Transverse colon (tissue), 4 donors: Measurements from ENCODE around the gene RNF17. TPM values are rescaled to one million over a fixed set of nuclear protein-coding genes. Genes with fewer than 3 reads are reported as not detected.

Experiments
- DNase-seq: peaks from one replicate; pipeline ENCODE4 v3.0.0-alpha.2; 2019
- H3K27ac ChIP-seq, 4 donors: fragments of 200-600 bp; sonication (generic); 2 replicates each; pipeline ENCODE4 v1.5.1; 2016 to 2018; ENCODE audit warnings: inconsistent platforms in 4 of 4
- H3K27me3 ChIP-seq: fragments of 200-600 bp; sonication (generic); 2 replicates; pipeline ENCODE4 v1.5.1; 2017; ENCODE audit warnings: inconsistent platforms
- H3K36me3 ChIP-seq, 4 donors: fragments of 200-600 bp; sonication (generic); 2 replicates each; pipeline ENCODE4 v1.5.1; 2017 to 2019; ENCODE audit warnings: inconsistent platforms in 4 of 4
- H3K4me1 ChIP-seq, 4 donors: fragments of 200-600 bp; sonication (generic); 2 replicates each; pipeline ENCODE4 v1.5.1; 2017 to 2020; ENCODE audit warnings: inconsistent platforms in 4 of 4
- H3K4me3 ChIP-seq, 4 donors: fragments of 200-600 bp; sonication (generic); 1 replicate in 1 of 4; 2 replicates in 3 of 4; pipeline versions ENCODE4 v1.5.1 to v1.6.1; 2017 to 2019; ENCODE audit warnings: inconsistent platforms in 4 of 4
- H3K9me3 ChIP-seq, 2 donors: fragments of 200-600 bp; sonication (generic); 2 replicates each; pipeline ENCODE4 v1.5.1; 2017 to 2019; ENCODE audit warnings: inconsistent platforms in 2 of 2
- EP300 ChIP-seq: sonication (generic); formaldehyde crosslinking; IDR thresholded peaks from one replicate; pipeline ENCODE4 v1.6.1; 2017; ENCODE audit warnings: antibody characterized with exemption, low read depth
- POLR2A ChIP-seq: fragments of 450-650 bp; IDR thresholded peaks from one replicate; pipeline ENCODE4 v1.6.1; 2016; ENCODE audit warnings: antibody characterized with exemption, mild to moderate bottlenecking, moderate library complexity
- POLR2AphosphoS5 ChIP-seq, 3 donors: sonication (generic); formaldehyde crosslinking; IDR thresholded peaks; one replicate each; pipeline ENCODE4 v1.6.1; 2016; ENCODE audit warnings: antibody characterized with exemption in 3 of 3
- WGBS, 2 donors: methylation state at CpG; one replicate each; pipeline ENCODE4 v1.1.5; 2018; ENCODE audit warnings: low coverage in 1 of 2; 5-methylcytosine and 5-hydroxymethylcytosine counted together
- in situ Hi-C, 4 donors: fragments of 200-750 bp; cut with MboI; loops; one replicate each; pipeline versions ENCODE4 v1.15.0 to v1.15.1; 2017; ENCODE audit warnings: low sequenced_read_pairs in 3 of 4, low pct_ligation_motif_present in 1 of 4, low pct_unique_long_range_greater_than_20kb in 1 of 4
- intact Hi-C: fragments of 100-400 bp; cut with DNase I; formaldehyde crosslinking; loops from one replicate; pipeline ENCODE4 v1.15.1; 2023; ENCODE audit warnings: low total_unique reads
- total RNA-seq, 4 donors: library from RNA; depleted of rRNA; stranded (reverse); fragments of >200 nt; gene quantifications; one replicate each; pipeline ENCODE4 v1.1.0, GENCODE V29; 2016
- TF ChIP-seq, protein P1 (sequence below), 5 experiments: fragments of 200-600 bp in 3 of 5; fragments of 450-650 bp in 2 of 5; sonication (generic) in 3 of 5; IDR thresholded peaks; 1 replicate in 2 of 5; 2 replicates in 3 of 5; pipeline ENCODE4 v1.5.1; 2016 to 2017; ENCODE audit warnings: antibody characterized with exemption in 5 of 5, inconsistent platforms in 3 of 5, mild to moderate bottlenecking in 2 of 5, moderate library complexity in 1 of 5

The RNF17 gene
- total RNA-seq, 4 donors from 2014 or later, result not detected

DNA sequence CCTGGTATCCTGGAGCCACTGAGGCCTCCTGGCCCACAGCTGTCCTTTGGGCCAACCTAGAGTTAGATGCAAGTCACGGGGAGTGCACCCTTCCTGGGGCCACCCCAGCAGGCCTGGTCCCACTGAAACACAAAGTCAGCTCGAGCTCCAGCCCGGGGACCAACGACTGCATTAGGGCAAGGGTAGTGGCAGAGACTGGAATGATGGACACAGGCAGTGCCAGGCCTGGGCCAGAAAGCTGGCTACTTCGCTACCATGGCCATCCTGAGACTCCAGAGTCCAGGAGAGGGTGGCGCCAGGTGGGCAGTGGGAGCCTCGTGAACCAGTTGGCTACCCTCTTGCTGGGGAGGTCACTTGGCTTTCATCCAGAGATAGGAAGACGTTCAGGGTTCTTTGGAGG, 22.2 kb upstream of the RNF17 start:
- no peak overlapping the region for H3K27ac ChIP-seq
- peaks cover 0 to 7% (median 4%) of the 10 kb centered on the region in 4 donors for H3K4me1 ChIP-seq
- in situ Hi-C loops, result no loop called here
- H3K9me3 ChIP-seq, result no peaks in the 10 kb centered on the region
- 71% methylated on average over 8 of the region's 8 CpGs; no CpG with 5 or more reads in 1 of the 2 donors for WGBS, 2 donors
- intact Hi-C loops, result no loop called here
- DNase-seq, result no peak
- H3K27me3 ChIP-seq, result peaks cover 27% of the 10 kb centered on the region
- TF ChIP-seq POLR2A (no peak), POLR2AphosphoS5 (IDR thresholded peaks at IDR 0.05) (no peak), EP300 (no peak)
- TF ChIP-seq, protein P1, sequence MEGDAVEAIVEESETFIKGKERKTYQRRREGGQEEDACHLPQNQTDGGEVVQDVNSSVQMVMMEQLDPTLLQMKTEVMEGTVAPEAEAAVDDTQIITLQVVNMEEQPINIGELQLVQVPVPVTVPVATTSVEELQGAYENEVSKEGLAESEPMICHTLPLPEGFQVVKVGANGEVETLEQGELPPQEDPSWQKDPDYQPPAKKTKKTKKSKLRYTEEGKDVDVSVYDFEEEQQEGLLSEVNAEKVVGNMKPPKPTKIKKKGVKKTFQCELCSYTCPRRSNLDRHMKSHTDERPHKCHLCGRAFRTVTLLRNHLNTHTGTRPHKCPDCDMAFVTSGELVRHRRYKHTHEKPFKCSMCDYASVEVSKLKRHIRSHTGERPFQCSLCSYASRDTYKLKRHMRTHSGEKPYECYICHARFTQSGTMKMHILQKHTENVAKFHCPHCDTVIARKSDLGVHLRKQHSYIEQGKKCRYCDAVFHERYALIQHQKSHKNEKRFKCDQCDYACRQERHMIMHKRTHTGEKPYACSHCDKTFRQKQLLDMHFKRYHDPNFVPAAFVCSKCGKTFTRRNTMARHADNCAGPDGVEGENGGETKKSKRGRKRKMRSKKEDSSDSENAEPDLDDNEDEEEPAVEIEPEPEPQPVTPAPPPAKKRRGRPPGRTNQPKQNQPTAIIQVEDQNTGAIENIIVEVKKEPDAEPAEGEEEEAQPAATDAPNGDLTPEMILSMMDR (IDR thresholded peaks at IDR 0.05), result no peak
- no peak overlapping the region for H3K4me3 ChIP-seq
- H3K36me3 ChIP-seq, result no peaks in the 10 kb centered on the region

- intact Hi-C loops (no loop called here), in situ Hi-C loops (no loop called here)
- DNase-seq, result no peak
- H3K27ac ChIP-seq, result no peak overlapping the region
- H3K9me3 ChIP-seq, result no peaks in the 10 kb centered on the region
- no peak overlapping the region for H3K4me3 ChIP-seq
- TF ChIP-seq EP300, result no peak
- no peak for TF ChIP-seq POLR2AphosphoS5 (IDR thresholded peaks at IDR 0.05)
- H3K27me3 ChIP-seq, result peaks cover 32% of the 10 kb centered on the region
- WGBS, 2 donors, result 32 to 73% methylated on average over 2 to 6 of the region's 6 CpGs
- H3K4me1 ChIP-seq, result peaks cover 0 to 12% (median 7%) of the 10 kb centered on the region in 4 donors
- H3K36me3 ChIP-seq, result no peaks in the 10 kb centered on the region
These were observed 21.7 kb upstream of the RNF17 start for GRCh38 chr13:24742294-24742693.

DNA sequence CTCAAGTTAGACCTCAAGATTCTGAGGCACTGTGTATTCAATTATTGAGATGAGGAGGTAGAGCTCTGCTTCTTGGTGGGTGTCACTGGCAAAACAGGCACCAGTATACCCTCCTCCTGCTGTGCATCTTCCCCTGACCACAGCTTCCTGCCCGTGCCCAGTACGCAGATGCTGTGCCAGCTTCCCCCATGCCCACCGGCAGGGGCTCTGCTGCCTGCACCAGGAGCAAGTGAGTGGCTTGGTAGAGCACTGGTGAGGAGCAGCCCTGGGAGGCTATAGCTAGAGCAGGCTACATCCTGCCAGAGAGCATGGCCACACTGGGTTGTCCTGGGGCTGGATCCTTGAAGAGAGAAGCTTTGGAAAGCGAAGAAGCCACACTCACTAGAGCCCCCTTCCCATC, 21.0 kb upstream of the RNF17 start:
- DNase-seq, result no peak
- peaks cover 0 to 18% (median 12%) of the 10 kb centered on the region in 4 donors for H3K4me1 ChIP-seq
- H3K27ac ChIP-seq, result no peak overlapping the region
- in situ Hi-C loops, result no loop called here
- intact Hi-C loops, result no loop called here
- no peaks in the 10 kb centered on the region for H3K36me3 ChIP-seq
- TF ChIP-seq EP300 (no peak), POLR2A (no peak), POLR2AphosphoS5 (IDR thresholded peaks at IDR 0.05) (no peak)
- TF ChIP-seq, protein P1 (IDR thresholded peaks at IDR 0.05), result no peak
- WGBS, 2 donors, result 50% methylated on average over 4 of the region's 4 CpGs; no CpG with 5 or more reads in 1 of the 2 donors
- no peaks in the 10 kb centered on the region for H3K9me3 ChIP-seq
- H3K27me3 ChIP-seq, result peaks cover 39% of the 10 kb centered on the region
- H3K4me3 ChIP-seq, result no peak overlapping the region

GRCh38 chr13:24744247-24744646, 19.7 kb upstream of the RNF17 start:
- Histone ChIP-seq H3K4me3 (no peak overlapping the region), H3K4me1 (peaks cover 0 to 19% (median 13%) of the 10 kb centered on the region in 4 donors), H3K9me3 (no peaks in the 10 kb centered on the region), H3K27ac (no peak overlapping the region), H3K36me3 (no peaks in the 10 kb centered on the region), H3K27me3 (peaks cover 50% of the 10 kb centered on the region)
- 64% methylated on average over 6 of the region's 6 CpGs; no CpG with 5 or more reads in 1 of the 2 donors for WGBS, 2 donors
- no peak for TF ChIP-seq EP300
- no peak for TF ChIP-seq POLR2A
- TF ChIP-seq POLR2AphosphoS5 (IDR thresholded peaks at IDR 0.05), result no peak
- TF ChIP-seq, protein P1 (IDR thresholded peaks at IDR 0.05), result no peak
- intact Hi-C loops, result no loop called here
- in situ Hi-C loops, result no loop called here
- DNase-seq, result no peak

GRCh38 chr13:24745516-24745860, 18.5 kb upstream of the RNF17 start:
- no peaks in the 10 kb centered on the region for H3K36me3 ChIP-seq
- TF ChIP-seq EP300 (no peak), POLR2AphosphoS5 (IDR thresholded peaks at IDR 0.05) (no peak), POLR2A (no peak)
- TF ChIP-seq, protein P1 (IDR thresholded peaks at IDR 0.05), result no peak
- H3K27me3 ChIP-seq, result peaks cover 61% of the 10 kb centered on the region
- no peak for DNase-seq
- no peak overlapping the region for H3K27ac ChIP-seq
- in situ Hi-C loops, result no loop called here
- no peak overlapping the region for H3K4me3 ChIP-seq
- no peaks in the 10 kb centered on the region for H3K9me3 ChIP-seq
- peaks cover 0 to 19% (median 13%) of the 10 kb centered on the region in 4 donors for H3K4me1 ChIP-seq
- WGBS, 2 donors, result 76% methylated on average over 15 of the region's 24 CpGs; no CpG with 5 or more reads in 1 of the 2 donors
- intact Hi-C loops, result no loop called here
